ENCODE data around the gene SHISAL1.

- TF ChIP-seq CTCF (IDR thresholded peaks at IDR 0.05) (no peak), POLR2A (IDR thresholded peaks at IDR 0.05) (no peak)
Measured at GRCh38 chr22:44304354-44304753, 8.4 kb downstream of the SHISAL1 start.
